ENCODE results near the gene LRP6.
"Not testable (repeated sequence)": the region's sequence is repeated elsewhere in the genome, so short reads cannot be mapped to it uniquely, and the experiment has no call there.

Gene LRP6

DNA sequence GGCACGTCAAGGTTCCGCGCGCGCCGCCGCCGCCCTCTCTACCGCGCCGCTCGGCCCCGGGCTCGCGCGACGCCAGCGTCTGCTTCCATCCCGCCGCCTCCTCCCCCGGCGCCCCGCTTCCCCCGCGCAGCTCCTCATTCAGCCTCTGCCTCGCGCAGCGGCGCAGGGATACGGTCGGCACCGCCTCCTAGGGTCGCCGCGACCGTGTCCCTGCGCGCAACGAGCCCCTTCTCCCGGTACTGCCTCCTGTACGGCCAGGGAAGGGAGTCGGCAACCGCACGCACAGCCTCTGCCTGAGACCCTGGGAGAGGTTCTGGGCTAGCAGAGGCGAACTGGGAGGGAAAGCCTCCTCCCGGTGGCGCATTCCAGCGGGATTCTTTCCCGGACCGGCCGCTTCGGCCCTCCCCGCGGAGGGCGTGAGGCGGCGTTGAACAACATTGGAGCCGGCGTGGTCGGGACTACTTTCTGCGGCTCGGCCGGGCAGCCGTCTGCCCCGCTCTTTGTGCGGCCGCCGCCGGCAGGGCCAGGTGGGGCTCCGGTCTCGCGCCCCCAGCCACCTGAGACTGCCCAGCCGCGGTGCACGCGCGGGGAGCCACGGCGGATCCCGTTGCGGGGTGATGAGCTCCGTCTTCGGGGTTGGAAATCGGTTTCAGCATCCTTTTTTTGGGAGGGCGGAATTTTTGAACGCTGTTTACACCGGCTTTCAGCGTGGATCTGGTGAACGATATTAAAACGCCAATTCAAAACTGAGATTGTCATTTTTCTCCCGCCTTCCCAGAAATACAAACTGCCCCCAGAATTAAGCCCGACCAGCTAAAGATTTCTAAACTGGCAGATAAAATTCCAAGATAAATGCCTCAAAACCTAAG, at the start of gene LRP6:
Gene LRP6 (minus strand): TSS at position 172 of the 869 bp plus-strand sequence. CDS start 309 bp downstream, outside the sequence.
- DNase-seq = peak; percentile 89

DNA sequence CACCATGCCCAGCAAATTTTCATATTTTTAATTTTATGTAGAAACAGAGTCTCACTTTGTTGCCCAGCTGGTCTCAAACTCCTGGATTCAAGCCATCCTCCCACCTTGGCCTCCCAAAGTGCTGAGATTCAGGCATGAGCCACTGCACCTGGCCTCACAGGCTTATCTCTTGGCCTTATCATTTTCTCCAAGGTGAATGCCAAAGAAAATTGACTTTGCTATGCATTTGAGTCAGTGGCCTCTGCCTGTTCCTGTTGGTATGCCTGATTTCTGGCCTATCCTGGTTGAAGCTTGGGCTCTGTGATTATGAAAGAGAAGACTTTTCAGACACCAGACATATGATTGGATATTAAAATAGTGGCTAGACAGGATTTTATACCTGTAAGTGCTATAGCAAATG, 49.0 kb upstream of the LRP6 start:
- DNase-seq = no peak

DNA sequence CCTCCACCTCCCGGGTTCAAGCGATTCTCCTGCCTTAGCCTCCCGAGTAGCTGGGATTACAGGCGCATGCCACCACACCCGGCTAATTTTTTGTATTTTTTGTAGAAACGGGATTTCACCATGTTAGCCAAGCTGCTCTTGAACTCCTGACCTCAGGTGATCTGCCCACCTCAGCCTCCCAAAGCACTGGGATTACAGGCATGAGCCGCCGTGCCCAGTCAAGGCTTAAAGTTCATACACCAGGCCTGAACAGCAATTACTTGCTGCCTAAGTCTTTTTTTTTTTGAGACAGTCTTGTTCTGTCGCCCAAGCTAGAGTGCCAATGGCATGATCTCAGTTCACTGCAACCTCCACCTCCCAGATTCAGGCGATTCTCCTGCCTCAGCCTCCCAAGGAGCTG, 43.9 kb upstream of the LRP6 start:
- not testable (repeated sequence) for DNase-seq

DNA sequence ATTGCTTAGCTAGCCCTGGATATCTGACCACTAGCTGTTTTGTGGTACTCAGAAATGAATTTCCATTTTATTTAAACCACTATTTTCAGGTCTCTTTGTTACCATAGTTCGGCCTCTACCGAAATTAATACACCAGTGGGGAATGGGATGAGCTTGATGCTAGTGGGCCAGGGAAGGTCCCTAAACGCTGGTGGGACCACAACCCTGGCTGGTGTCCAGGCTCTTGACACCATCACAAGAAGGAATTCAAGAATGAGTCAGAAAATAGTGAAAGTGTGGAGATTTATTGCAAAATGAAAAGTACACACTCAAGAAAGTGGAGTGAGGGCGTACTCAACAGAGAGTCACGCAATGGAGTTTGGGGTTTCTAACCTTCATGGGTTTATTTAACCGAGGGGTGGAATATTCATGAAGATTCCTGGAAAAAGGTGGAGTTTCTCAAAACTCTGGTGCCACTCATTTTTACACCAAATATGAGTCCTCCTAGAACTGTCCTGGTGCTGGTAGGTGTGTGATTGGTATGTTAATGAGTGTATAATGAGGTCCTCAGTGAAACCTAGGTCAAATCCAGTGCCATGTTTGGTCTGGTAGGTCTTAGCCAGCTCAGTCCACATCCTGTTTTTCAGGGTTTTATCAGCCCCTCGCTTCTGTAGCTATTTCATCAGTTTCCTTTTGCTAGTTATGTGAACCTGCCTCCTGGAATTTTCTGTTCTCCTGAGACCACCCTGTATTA, 38.9 kb upstream of the LRP6 start:
- DNase-seq = no peak

DNA sequence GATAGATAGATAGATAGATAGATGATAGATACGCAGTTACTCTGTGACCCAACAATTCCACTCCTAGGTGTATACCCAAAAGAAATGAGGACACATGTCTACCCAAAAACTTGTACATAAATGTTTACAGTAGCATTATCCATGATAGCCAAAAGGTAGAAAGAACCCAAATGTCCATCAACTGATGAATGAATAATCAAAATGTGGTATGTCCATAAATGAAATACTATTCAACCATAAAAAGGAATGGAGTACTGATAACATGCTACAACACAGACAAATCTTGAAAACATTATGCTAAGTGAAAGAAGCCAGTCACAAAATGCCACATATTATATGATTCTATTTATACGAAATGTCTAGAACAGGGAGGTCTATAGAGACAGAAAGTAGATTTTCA, 36.1 kb upstream of the LRP6 start:
- DNase-seq = no peak

DNA sequence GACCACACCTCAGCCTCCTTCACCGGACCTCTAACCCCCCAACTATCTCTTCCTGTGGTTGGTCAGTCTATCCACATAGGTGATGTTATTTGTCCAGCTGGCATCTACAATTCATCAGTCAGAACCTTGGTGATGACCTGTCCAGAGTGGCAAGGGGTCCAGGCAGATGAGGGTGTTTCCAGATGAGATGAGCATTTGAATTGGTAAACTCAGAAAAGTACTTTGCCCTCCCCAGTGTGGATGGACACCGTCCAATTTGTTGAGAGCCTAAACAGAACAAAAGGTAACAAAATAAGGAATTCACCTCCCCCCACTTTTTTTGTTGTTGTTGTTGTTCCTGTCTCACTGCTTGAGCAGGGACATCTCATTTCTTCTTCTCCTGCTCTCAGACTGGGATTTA, 34.3 kb upstream of the LRP6 start:
- DNase-seq = no peak

DNA sequence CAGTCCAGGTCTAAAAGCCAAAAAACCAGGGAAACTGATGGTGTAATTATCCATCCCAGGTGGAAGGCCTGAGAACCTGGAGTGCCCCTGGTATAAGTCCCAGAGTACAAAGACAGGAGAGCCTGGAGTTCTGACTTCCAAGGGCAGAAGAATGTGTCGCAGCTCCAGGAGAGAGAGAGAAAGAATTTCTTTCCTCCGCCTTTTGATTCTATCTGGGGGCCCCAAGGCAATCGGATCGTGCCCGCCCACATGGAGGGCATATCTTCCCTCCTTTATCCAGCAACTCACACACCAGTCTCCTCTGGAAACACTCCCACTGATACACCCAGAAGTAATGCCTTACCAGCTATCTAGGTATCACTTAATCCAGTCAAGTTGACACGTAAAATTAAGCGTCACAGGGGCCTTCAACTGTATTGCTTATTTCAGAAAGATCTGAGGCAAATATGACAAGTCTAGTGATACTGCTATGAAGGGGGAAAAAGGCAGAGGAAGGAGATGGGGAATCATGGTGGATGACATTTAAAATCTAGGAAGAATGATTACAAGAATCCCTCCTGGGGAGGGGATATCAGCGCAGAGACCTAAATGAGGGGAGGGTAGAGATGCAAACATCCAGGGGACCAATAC, 30.5 kb upstream of the LRP6 start:
- no peak for DNase-seq

DNA sequence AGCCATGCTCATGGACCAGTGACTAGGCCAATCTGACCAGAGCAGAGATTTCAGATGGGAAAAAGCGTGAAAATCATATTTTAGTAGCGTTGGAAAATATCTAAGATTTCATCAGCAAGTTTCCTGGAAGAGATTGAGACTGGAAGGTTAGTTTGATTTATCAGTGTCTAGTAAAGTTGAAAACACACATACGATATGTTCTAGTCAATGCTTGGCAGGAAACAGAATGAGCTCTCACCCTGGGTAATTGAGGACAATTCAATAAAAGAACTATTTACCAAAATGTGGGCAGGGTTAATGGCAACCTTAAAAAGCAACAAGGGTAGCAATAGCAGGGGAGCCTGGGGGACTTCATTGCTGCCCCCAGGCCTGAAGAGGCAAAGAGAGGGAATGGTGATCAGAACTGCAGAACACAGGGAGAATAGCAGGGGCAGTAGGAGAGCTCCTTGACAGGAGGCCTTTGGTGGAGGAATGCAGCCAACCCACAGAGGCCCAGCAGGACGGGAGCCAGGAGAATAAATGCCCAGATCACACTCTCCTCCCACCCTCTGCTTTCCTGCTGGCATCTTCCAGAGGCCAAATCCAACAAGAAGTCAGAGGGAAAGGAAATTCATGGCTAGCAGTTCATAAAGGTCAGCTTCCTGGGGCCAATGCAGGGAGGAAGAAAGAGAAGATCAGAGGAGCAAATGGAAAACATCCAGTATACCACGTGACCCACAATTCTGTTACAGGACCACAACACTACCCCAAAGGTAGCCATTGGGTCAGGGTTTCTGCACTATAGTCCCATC, 27.6 kb upstream of the LRP6 start:
- DNase-seq = no peak

DNA sequence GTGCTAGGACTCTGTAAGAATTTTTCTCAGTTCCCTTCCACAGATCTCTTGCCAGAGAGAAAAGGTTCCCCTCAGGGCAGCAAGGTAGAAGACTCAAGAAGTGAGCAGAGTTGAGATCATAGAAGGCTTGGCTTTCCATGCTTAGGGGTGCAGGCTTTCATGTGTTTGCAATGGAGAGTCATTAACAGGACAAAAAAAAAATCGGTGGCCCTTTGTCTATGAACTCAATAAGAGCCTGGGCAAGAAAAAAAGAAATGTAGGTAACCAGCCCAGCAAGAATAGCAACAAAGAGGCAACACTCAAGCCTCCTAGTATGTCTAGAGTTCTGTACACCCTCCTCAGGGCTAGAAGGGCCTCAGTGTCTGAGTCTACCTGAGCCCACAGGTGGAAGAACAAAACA, 23.4 kb upstream of the LRP6 start:
- no peak for DNase-seq

DNA sequence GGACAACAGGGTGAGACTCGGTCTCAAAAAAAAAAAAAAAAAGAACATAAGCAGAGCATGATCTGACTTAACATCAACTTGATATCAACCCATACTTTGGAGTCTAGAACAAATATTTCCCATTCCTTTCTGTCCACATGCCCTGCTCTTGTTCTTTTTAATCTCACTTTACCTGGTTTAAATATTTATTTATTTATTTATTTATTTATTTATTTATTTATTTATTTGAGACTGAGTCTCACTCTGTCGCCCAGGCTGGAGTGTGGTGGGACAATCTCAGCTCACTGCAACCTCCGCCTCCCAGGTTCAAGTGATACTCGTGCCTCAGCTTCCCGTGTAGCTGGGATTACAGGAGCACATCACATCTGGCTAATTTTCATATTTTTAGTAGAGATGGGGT, 19.6 kb upstream of the LRP6 start:
- no peak for DNase-seq

DNA sequence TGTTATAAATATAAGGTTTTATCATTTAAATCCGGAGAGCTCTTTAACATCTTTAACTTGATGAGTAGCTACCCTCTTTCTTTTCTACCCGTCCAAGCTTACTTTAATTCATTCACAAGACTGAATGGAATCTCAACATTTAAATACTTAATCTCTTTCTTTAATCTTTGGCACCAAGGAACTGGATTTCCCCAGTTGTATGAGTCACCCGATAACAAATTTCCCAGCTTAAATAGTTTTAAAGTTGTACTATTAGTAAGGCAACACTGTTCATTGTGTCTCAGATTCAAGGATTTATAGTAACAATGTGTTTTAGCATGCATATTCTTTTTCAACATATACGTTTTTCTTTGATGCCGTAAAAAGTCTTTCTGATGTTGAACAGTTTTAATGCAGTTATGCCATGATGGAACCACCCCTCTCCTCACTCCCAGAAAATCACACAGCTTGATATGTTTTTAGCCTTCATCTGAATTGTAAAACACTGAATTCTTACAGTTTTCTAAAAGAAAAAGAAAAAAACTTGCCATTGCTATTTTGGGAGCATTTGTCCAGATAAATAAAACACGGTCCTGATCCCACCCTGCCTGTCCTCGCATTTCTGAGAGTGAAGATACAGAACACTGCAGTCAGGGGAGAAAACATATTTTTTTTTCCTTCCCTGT, 16.0 kb upstream of the LRP6 start:
- DNase-seq = no peak

DNA sequence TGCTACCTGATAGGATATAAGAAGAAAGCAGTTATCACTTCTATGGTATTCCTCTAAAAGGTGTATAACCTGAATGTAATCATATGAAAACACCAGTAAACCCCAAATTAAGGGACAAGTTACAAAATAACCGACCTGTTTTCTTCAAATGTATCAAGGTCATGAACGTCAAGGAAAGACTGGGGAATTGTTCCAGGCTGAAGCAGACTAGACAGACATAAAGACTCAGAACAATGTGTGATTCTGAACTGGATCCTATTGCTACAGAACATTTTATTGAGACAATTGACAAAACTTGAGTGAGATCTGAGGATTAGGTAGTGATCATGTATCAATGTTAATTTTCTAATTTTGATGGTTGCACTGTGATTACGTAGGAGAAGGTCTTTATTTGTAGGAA, 15.4 kb upstream of the LRP6 start:
- DNase-seq = no peak

DNA sequence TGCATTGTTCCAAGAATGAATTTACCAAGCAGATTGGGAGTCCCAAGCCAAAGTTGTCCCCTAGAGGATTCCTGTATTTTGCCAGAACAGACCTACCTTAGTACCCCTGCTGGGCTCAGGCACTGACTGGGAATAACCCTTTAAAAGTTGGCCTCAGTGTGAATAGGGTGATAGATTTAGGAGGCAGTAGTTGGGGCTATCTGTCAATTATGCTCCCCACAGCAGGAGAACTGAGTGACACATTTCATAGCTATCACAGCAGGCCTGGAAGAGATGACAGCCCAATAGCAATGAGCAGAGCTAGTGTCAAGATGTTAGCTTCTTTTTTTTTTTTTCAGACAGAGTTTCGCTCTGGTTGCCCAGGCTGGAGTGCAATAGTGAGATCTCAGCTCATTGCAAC, 14.3 kb upstream of the LRP6 start:
- no peak for DNase-seq

DNA sequence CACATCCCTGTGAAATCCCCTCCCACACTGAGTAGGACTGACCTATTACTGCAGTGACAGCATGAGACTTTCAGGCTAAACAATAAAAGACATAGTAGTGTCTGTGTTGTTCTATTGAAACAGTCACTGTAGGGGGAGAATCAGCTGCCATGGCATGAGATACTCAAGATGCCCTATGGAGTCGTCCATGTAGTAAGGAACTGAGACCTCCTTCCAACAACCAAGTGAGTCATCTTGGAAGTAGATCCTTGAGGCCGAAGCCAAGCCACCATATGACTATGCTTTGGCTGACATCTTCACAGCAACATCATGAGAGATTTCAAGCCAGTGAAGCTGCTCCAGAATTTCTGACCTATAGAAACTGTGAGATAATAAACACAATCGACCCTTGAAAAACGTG, 12.1 kb upstream of the LRP6 start:
- no peak for DNase-seq

DNA sequence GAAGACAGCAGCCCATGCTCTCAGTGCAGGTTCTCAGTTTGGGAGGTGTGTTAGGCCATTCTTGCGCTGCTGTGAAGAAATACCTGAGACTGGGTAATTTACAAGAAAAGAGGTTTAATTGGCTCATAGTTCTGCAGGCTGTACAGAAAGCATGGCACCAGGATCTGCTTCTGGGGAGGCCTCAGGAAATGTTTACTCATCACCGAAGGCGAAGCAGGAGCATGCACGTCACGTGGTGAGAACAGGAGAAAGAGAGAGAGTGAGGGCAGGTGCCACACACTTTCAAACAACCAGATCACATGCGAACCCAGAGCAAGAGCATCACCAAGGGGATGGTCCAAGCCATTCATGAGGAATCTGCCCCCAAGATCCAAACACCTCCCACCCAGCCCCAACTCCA, 9.0 kb upstream of the LRP6 start:
- DNase-seq = no peak

DNA sequence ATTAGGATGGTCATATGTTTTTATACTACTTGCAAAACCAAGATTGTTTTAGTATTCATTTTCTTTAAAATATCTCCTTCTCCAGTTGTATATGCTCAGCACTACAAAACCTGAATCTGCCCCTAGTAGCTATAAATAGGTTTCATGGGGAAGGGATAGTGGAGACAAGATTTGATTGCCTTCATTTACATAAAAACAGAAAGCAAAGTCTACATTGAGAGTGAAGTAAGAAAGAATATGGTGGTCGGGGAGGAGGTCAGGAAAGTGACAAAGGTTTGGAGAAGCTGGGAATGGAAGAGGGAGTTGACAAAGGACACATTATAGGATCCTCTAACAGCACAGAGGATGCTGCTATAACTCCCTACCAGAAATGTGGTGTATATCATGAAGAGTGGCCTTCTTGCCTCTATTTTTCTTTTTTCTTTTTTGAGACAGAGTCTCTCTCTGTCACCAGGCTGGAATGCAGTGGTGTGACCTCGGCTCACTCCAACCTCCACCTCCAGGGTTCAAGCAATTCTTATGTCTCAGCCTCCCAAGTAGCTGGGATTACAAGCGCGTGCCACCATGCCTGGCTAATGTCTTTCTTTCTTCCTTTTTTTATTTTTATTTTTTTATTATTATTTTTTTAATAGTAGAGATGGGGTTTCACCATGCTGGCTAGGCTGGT, 6.6 kb upstream of the LRP6 start:
- no peak for DNase-seq

DNA sequence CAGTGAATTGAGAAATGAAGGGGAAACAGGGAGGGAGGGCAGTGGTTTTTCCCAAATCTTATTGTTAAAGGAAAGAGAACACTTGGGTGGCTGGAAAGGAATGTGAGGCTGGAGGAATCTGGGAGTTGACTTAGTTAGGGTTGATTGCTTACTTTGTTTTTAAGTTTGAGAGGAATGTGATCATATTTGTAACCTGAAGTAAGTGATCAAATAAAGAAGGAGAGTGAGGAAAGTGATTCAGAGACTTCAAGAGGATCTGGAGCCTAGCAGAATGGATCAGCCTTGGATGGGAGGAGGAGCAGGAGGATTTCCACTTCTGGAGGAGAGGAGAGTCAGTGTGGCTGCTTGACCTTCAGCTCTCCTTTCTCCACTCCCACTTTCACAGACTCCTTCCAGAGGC, 6.0 kb upstream of the LRP6 start:
- DNase-seq = no peak

DNA sequence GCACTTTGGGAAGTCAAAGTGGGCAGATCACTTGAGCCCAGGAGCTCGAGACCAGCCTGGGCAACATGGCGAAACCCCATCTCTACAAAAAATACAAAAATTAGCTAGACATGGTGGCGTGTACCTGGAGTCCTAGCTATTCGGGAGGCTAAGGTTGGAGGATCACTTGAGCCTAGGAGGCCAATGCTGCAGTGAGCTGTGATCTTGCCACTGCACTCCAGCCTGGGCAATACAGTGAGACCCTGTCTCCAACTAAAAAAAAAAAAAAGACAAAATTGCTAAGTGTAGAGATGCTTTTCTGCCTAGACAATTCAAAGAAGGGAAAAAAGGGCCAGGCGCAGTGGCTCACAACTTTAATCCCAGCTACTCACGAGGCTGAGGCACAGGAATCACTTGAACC, 3.4 kb upstream of the LRP6 start:
- no peak for DNase-seq

DNA sequence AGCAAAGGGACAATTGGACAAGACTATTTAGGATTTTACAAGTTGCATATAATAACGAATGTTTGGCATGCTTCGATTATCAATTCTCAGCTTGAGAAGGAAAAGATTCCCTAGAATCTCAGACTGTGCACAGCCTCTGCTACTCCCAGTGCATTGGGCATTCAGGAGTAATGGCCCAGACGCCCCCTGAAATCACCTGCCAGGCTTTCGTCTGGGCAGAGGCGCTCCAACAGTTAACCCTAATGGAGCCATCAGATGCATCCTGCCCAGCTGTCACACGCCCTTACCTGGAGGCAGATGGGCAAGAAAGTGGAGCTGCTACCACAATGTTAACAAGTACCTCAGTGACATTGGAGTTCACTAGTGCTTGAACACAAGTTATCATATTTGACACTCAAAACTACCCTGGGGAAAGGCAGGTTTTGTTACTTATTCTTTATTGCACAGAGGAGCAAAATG, 927 bp upstream of the LRP6 start:
- DNase-seq = no peak

DNA sequence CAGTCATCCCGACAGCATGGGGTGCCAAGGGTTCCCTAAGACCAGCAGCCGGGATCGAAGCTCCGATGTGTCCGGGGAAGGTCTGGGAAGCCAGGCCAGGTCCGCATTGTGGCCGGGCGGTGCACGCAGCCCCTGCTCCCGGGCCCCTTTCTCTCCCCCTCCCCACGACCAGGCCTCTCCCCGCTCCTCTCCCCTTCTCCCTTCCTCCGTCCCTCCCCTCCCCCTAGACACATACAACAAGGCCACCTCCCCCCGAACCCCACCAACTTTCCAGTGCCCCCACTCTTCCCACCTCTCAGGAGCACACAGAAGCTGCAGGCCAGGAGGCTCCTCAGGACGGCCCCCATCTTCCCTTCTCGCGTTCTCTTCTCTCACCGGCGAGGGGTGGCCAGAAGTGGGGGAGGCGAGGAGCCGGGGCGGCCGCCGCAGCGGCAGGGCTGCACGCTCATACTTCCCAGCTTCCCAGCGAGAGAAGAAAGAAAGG, 413 bp downstream of the LRP6 start:
- no peak for DNase-seq

DNA sequence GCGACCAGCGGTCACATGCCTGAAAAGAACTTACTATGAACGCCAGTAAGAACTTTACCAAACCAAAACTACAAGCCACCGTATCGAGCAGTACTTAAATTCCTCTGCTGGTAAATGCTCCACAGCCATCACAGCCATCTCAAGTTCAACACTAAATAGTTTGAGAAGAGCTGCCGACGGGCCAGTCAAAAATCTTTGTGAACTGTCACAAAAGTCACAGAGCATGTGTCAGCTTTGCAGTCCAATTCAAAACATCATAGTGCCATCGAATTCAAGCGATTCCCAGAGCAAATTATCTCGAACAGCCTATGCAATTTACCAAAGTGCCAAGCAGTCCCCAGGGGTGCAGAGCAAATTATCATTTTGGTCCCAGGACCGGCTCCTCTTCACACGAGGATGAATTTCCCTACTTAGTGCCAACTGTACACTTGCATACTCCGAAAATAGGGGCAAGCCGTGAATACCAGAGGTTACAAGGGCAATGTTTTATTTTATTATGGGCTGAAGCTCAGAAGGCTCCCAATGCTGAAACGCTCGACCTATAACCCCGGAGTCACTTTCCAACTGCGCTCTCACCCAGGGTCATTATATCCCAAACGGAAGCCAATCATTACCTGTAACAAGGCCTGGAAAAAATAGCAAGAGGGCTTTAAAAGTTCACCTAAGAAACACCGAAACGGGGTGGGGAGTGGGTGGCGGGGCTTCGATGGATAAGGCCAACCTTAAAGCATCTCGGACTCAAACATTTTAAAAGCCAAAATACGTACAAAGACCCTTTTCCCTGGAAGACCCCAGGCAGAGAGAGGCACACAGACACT, 1.1 kb downstream of the LRP6 start:
- DNase-seq = no peak
